Adrenal gland (tissue), 12 donors: Measurements from ENCODE around the gene SPIRE1. TPM values are rescaled to one million over a fixed set of nuclear protein-coding genes. Genes with fewer than 3 reads are reported as not detected.

Source experiments
- DNase-seq, 7 donors: peaks; one replicate each; pipeline ENCODE4 v3.0.0-alpha.2; 2019 to 2020
- H3K27ac ChIP-seq, 5 donors: fragments of 200-600 bp; sonication (generic) in 4 of 5; 1 replicate in 3 of 5; 2 replicates in 2 of 5; pipeline versions ENCODE4 v1.5.1 to v1.8.0; 2016 to 2020; ENCODE audit warnings: mild to moderate bottlenecking in 1 of 5
- H3K27me3 ChIP-seq: fragments of 200-600 bp; 2 replicates; pipeline ENCODE4 v1.8.0; 2021
- H3K36me3 ChIP-seq, 2 donors: fragments of 200-600 bp; replicated peaks in 1 of 2; 1 replicate in 1 of 2; 2 replicates in 1 of 2; pipeline versions ENCODE4 v1.5.1 to v1.8.0; 2018 to 2022
- H3K4me1 ChIP-seq, 2 donors: fragments of 200-600 bp; replicated peaks in 1 of 2; 1 replicate in 1 of 2; 2 replicates in 1 of 2; pipeline versions ENCODE4 v1.5.1 to v1.8.0; 2018 to 2021
- H3K4me3 ChIP-seq, 4 donors: fragments of 200-600 bp; sonication (generic) in 3 of 4; one replicate each; pipeline ENCODE4 v1.5.1; 2016 to 2018
- H3K9me3 ChIP-seq, 3 donors: fragments of 200-600 bp; sonication (generic) in 1 of 3; replicated peaks in 1 of 3; 1 replicate in 2 of 3; 2 replicates in 1 of 3; pipeline versions ENCODE4 v1.5.1 to v1.8.0; 2016 to 2021
- CTCF ChIP-seq, 6 experiments: fragments of 450-650 bp in 4 of 6; fragments of 200-600 bp in 2 of 6; sonication (generic) in 1 of 6; IDR thresholded peaks; 1 replicate in 5 of 6; 2 replicates in 1 of 6; pipeline versions ENCODE4 v1.5.1 to v1.8.0; 2016 to 2021; ENCODE audit warnings: antibody characterized with exemption in 6 of 6, mild to moderate bottlenecking in 2 of 6, moderate library complexity in 1 of 6
- POLR2A ChIP-seq, 2 donors: fragments of 450-650 bp; IDR thresholded peaks; one replicate each; pipeline ENCODE4 v1.6.1; 2017; ENCODE audit warnings: antibody characterized with exemption in 2 of 2, mild to moderate bottlenecking in 2 of 2, moderate library complexity in 1 of 2
- WGBS, 4 donors: extraction: QIAGEN DNeasy Blood & Tissue Kit in 2 of 4; methylation state at CpG; one replicate each; pipeline versions ENCODE4 v1.1.5 to v1.1.7; 2013 to 2017; 5-methylcytosine and 5-hydroxymethylcytosine counted together
- intact Hi-C, 2 donors: fragments of 100-400 bp; cut with DNase I; formaldehyde crosslinking; loops; one replicate each; pipeline versions ENCODE4 v1.14.1 to v1.15.0; 2022 to 2023
- polyA plus RNA-seq, 3 donors: library from polyadenylated mRNA; stranded (reverse); fragments of 200-250 nt in 2 of 3; fragments of 350-450 nt in 1 of 3; fragmentation: Illumina TruSeq in 1 of 3; extraction: RNeasy Lipid Tissue Mini Kit (QIAGEN cat#74804) in 1 of 3; gene quantifications; one replicate each; pipeline ENCODE4 v1.2.3, GENCODE V29; 2013 to 2014
- total RNA-seq, 9 donors: library from RNA; depleted of rRNA in 4 of 9; stranded (reverse); fragments of >200 nt in 4 of 9; fragments of 120-200 nt in 1 of 9; fragmentation: NEBNext Ultra II Directional in 1 of 9; extraction: Animal tissue kit (Norgen Biotek cat#: 25700) in 1 of 9; gene quantifications; one replicate each; pipeline versions ENCODE4 v1.1.0 to v1.2.4, GENCODE V29; 2013 to 2023
- donor health status: healthy with polysubstance abuse.
- donor health status: Bipolar disorder and iron deficiency.
- donor health status: DM: yes; HTN: yes; CAD: no.
- donor health status: DM: no; HTN: no; CAD: no.
- donor health status: DM: no; HTN: no; CAD: no.
- donor health status: DM: yes; HTN: yes; CAD: no.

Gene SPIRE1
- total and polyA plus RNA-seq, 12 donors = 11.7 to 74.0 (median 45.6) TPM

GRCh38 chr18:12500986-12501385, 156.9 kb downstream of the SPIRE1 start:
- TF ChIP-seq CTCF (IDR thresholded peaks at IDR 0.05) (no peak), POLR2A (IDR thresholded peaks at IDR 0.05) (no peak)
- Histone ChIP-seq H3K4me1 (no peaks in the 10 kb centered on the region), H3K36me3 (no peaks in the 10 kb centered on the region), H3K27ac (no peak overlapping the region), H3K27me3 (no peaks in the 10 kb centered on the region), H3K9me3 (no peaks in the 10 kb centered on the region), H3K4me3 (no peak overlapping the region)
- intact Hi-C loops = no loop called here
- DNase-seq = no peak
- WGBS, 4 donors = 96 to 100% (median 99%) methylated on average over 6 of the region's 6 CpGs

GRCh38 chr18:12497839-12498238, 160.1 kb downstream of the SPIRE1 start:
- 91 to 96% (median 94%) methylated on average over 3 of the region's 3 CpGs for WGBS, 4 donors
- Histone ChIP-seq H3K4me3 (no peak overlapping the region), H3K27me3 (no peaks in the 10 kb centered on the region), H3K27ac (no peak overlapping the region), H3K9me3 (no peaks in the 10 kb centered on the region), H3K4me1 (no peaks in the 10 kb centered on the region), H3K36me3 (no peaks in the 10 kb centered on the region)
- no peak for TF ChIP-seq POLR2A (IDR thresholded peaks at IDR 0.05)
- DNase-seq = no peak
- intact Hi-C loops = no loop called here

- intact Hi-C loops = no loop called here
- no peak for DNase-seq
- no peak for TF ChIP-seq POLR2A (IDR thresholded peaks at IDR 0.05)
- no peak for TF ChIP-seq CTCF (IDR thresholded peaks at IDR 0.05)
- 76 to 93% (median 91%) methylated on average over 2 of the region's 2 CpGs for WGBS, 4 donors
- no peaks in the 10 kb centered on the region for H3K9me3 ChIP-seq
- no peaks in the 10 kb centered on the region for H3K36me3 ChIP-seq
- no peak overlapping the region for H3K4me3 ChIP-seq
- no peaks in the 10 kb centered on the region for H3K27me3 ChIP-seq
- no peak overlapping the region for H3K27ac ChIP-seq
- peaks cover 0 to 4% of the 10 kb centered on the region in 2 donors for H3K4me1 ChIP-seq
Measured at GRCh38 chr18:12497296-12497695, 160.6 kb downstream of the SPIRE1 start.

GRCh38 chr18:12492907-12493306, 165.0 kb downstream of the SPIRE1 start:
- intact Hi-C loops = no loop called here
- H3K27ac ChIP-seq = peak overlapping the region in 3 of 5 donors; percentile 41 to 72 (median 50)
- no peaks in the 10 kb centered on the region for H3K9me3 ChIP-seq
- H3K4me3 ChIP-seq = no peak overlapping the region
- H3K36me3 ChIP-seq = peaks cover 0 to 5% of the 10 kb centered on the region in 2 donors
- DNase-seq = peak in 3 of 7 donors; percentile 37 to 65 (median 51)
- TF ChIP-seq CTCF (IDR thresholded peaks at IDR 0.05) (no peak), POLR2A (IDR thresholded peaks at IDR 0.05) (no peak)
- H3K27me3 ChIP-seq = no peaks in the 10 kb centered on the region
- WGBS, 4 donors = 51 to 58% (median 54%) methylated on average over 5 of the region's 5 CpGs
- peaks cover 0 to 4% of the 10 kb centered on the region in 2 donors for H3K4me1 ChIP-seq
